GM12801 (cell line): ENCODE data around the gene UMODL1.

ENCODE experiments used
- TF ChIP-seq, protein P1 (sequence below): IDR thresholded peaks from one replicate; pipeline ENCODE4 v1.5.1; 2011; ENCODE audit warnings: control low read depth; ENCODE audit not compliant: insufficient read length; ENCODE audit errors: extremely low read depth

UMODL1 gene

DNA sequence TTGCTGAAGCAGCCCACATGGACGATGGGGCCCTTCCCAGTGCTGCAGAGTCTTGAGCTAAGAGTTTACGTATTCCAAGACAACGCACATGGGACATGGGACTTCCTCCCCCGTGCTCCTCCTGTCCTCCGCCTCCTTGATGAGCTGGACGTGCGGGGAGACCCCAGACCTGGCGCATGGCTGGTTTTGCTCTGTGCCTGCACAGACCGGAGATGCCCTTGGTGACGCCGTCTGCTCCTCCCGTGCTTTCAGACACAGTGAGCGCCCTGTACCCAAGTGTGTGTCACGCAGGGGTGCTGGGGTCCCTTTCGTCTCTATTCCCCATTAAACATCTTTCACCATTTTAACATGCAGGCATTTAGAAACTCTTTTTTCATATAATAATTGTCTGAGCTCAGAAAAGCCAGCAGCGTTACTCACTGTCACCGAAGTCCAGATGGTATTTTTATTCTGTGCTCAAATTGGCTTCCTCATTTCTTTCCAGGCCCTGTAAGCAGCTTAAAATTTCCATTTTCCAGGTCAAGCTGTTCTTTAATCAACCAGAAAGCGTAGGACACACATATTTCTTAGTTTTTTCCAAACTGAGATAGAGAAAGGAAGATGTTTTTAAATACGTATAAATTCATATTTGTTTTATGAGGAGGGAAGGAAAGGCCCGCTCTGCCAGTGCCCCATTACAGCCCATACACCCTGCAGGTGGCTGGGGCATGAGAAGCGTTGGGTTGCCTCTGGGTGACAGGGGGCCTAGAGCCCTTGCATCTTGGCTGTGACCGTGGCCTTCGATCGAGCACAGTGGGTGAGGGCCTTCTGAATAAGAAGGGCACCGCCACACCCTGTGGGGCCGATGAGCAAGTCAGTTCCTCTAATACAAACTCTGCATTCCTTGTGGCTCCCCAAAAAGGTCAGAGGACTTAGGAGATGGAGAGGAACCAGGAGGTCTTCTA is 43.0 kb upstream of the UMODL1 start:
- TF ChIP-seq, protein P1, sequence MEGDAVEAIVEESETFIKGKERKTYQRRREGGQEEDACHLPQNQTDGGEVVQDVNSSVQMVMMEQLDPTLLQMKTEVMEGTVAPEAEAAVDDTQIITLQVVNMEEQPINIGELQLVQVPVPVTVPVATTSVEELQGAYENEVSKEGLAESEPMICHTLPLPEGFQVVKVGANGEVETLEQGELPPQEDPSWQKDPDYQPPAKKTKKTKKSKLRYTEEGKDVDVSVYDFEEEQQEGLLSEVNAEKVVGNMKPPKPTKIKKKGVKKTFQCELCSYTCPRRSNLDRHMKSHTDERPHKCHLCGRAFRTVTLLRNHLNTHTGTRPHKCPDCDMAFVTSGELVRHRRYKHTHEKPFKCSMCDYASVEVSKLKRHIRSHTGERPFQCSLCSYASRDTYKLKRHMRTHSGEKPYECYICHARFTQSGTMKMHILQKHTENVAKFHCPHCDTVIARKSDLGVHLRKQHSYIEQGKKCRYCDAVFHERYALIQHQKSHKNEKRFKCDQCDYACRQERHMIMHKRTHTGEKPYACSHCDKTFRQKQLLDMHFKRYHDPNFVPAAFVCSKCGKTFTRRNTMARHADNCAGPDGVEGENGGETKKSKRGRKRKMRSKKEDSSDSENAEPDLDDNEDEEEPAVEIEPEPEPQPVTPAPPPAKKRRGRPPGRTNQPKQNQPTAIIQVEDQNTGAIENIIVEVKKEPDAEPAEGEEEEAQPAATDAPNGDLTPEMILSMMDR: no peak

DNA sequence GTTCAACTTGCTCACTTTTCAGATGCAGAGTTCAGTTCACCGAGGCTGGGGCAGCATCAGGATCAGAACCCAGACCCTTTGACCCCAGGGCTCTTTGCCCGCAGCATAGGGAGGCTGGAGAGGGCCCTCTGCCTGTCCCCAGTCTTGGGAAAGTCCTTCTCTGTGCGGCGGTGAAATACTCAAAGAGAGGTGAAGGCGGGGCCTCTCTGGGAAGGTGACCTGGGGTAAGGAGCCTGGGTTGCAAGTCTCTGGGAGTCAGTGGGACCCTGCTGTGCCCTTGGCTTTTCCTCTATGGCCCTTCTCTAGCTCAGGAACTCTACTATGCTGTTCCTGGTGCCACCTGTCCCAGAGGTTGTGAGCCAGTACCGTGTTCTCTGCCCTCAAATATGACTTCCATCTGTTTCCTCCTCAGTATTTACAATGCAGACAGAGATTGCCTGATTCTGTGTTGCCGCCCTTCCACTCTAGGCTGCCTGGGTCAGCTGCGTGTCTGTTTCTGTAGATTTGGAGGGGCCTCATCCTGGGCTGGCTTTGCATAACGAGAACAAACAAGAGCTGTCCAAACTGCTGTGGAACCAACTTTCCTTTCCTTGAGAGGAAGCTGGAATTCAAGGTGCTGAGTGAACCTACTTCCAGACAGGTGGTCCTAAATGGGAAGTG is 42.2 kb upstream of the UMODL1 start:
- TF ChIP-seq, protein P1: no peak

DNA sequence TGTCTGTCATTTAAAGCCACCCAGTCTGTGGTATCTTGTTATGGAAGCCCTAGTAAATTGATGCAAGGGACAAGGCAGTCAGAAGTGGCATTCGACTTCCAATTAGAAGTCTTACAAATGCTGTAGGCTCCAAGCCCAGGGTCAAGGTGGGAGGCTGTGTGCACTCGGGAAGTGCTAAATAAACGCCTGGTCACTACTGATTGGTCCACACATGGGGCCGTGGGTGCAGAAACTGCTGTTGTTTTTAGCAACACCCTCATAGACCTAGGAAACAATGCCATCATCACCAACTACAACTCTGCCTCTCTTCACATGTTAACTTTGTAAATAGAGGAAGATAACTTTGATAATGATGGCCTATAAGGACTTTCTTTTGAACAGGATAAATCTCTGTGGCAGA is 40.8 kb upstream of the UMODL1 start:
- TF ChIP-seq, protein P1: no peak

DNA sequence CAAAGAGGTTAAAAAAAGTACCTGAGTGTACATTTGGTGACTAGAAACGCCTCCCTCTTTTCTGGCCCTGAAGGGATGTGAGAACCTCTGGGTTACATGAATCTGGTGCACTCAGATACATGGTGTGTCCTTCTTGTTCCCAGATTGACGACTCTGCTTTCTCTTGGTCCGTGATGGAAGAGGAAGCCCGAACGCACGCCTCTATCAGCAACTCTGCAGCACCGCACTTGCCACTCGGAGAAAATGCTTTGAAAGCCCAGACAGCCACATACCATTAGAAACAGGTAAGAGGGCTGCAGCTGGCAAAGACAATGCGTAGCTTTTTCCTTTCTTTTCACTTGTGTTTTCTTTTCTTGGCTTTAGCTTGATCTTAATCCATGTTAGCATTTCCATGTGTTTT is 39.9 kb upstream of the UMODL1 start:
- TF ChIP-seq, protein P1: no peak

DNA sequence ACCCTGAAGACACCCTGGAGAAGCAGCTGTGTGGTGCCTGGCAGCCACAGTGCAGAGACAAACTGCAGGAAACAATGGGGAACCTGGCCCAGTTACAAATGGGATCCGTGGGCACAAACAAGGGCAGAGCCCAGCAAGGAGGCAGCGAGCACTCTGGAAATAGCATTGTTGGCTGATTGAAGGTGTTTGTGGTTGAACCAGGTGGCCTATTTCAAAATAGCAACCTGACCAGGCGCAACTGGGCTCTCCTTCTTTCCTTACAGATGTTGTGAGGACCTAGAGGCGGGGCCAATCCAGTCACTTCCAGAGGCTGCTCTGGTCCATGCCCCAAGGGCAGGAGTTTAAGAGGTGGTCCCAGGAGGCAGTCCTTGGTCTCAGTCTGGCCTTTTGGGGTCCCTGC is 39.3 kb upstream of the UMODL1 start:
- TF ChIP-seq, protein P1: no peak

DNA sequence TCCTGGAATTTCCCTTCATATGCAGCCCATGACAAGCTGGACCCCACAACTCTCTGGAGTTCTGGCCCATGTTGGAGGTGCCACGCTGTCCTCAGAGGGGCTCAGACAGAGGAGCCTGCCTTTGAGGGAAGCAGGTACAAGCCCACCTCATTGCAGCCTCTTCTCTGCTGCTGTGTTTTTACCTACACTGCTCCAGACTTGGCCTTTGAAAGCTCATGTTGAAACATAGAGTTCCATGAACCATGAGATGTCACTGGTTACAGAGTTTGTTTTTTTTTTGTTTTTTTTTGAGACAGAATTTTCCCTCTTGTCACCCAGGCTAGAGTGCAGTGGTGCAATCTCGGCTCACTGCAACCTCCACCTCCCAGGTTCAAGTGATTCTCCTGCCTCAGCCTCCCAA is 38.9 kb upstream of the UMODL1 start:
- TF ChIP-seq, protein P1: no peak

DNA sequence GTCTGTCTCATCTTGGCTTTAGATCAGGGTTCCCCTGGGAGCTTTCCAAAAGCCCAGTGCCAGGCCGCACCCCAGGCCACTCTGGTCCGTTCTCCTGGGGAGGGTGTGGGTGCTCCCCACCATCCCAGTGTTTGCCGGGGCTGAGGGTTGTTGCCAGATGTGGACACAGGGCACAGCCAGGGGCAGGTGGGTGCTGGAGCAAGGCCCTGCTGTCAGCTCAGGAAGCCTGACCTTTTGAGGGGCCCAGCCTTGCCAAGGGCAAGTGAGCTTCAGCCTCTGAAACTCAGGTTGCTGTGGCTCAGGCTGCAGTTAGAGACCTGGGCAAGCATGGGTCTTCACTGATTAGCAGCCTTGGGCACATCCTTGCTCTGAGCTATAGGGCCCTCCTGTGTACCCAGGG is 38.1 kb upstream of the UMODL1 start:
- TF ChIP-seq, protein P1: no peak
